GM23338 (cell line): ENCODE measurements around the gene PEAR1.

Source experiments
- CREB1 ChIP-seq: fragments of 250-450 bp; sonication (Bioruptor Pico); IDR thresholded peaks from 2 replicates; pipeline ENCODE4 v1.5.0; 2020; ENCODE audit warnings: low read depth, mild to moderate bottlenecking, moderate library complexity
- CTCF ChIP-seq, 2 experiments: fragments of 200-600 bp in 1 of 2; sonication (generic) in 1 of 2; conservative IDR thresholded peaks; 2 replicates each; pipeline versions ENCODE4 v1.5.1 to v1.6.1; 2016 to 2017; ENCODE audit warnings: antibody characterized with exemption in 2 of 2, low read depth in 2 of 2, mild to moderate bottlenecking in 2 of 2, moderate library complexity in 1 of 2
- EZH2 ChIP-seq: fragments of 200-600 bp; sonication (generic); IDR thresholded peaks from one replicate; pipeline ENCODE4 v1.8.0; 2017; ENCODE audit warnings: antibody characterized with exemption, mild to moderate bottlenecking, low read depth; ENCODE audit not compliant: unreplicated experiment
- EZH2phosphoT487 ChIP-seq: fragments of 200-600 bp; sonication (generic); IDR thresholded peaks from one replicate; pipeline ENCODE4 v1.8.1; 2018; ENCODE audit warnings: antibody characterized with exemption; ENCODE audit not compliant: unreplicated experiment
- JUNB ChIP-seq: IDR thresholded peaks from one replicate; pipeline ENCODE4 v1.6.1; 2016; ENCODE audit warnings: antibody characterized with exemption; ENCODE audit not compliant: unreplicated experiment
- POLR2AphosphoS5 ChIP-seq: IDR thresholded peaks from 2 replicates; pipeline ENCODE4 v1.6.1; 2016; ENCODE audit warnings: antibody characterized with exemption, low read depth
- STAT1 ChIP-seq: IDR thresholded peaks from one replicate; pipeline ENCODE4 v1.6.1; 2016; ENCODE audit warnings: antibody characterized with exemption; ENCODE audit not compliant: unreplicated experiment
- ZNF331 ChIP-seq: fragments of 250-450 bp; sonication (Bioruptor Pico); IDR thresholded peaks from 2 replicates; pipeline ENCODE4 v1.5.0; 2020; ENCODE audit warnings: low read depth, mild to moderate bottlenecking, moderate library complexity
- TF ChIP-seq, protein P1 (sequence below): IDR thresholded peaks from one replicate; pipeline ENCODE4 v1.6.1; 2018; ENCODE audit warnings: antibody characterized with exemption; ENCODE audit not compliant: unreplicated experiment
- TF ChIP-seq, protein P2 (sequence below): IDR thresholded peaks from 2 replicates; pipeline ENCODE4 v1.6.1; 2016; ENCODE audit warnings: antibody characterized with exemption
- TF ChIP-seq, protein P3 (sequence below): fragments of 250-450 bp; sonication (Bioruptor Pico); IDR thresholded peaks from 2 replicates; pipeline ENCODE4 v1.5.0; 2020; ENCODE audit warnings: mild to moderate bottlenecking, moderate library complexity

DNA sequence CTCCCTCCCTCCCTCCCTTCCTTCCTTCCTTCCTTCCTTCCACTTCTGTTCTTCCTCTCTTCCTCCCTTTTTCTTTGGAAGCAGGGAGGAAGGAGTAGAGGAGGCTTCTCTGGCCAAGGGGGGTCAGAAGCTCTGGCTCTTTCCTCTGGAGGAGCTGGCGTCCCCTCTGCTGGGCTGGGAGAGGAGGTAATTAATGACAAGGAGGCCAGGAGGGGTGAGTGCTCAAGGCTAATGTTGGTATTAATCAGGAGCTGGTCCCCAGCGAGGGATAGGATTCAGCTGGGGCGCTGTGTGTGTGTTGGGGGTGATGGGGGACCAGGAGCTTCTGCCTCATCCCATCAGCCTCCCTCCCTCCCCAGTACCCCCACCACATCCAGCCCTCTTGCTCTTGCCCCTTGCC lies 6.2 kb upstream of the PEAR1 start:
- TF ChIP-seq JUNB (no peak), CTCF (conservative IDR thresholded peaks at IDR 0.05; ENCODE audit: low read depth in 2 of 2) (no peak), POLR2AphosphoS5 (no peak), EZH2 (no peak), EZH2phosphoT487 (no peak), CREB1 (CRISPR knock-in tag) (no peak), ZNF331 (CRISPR knock-in tag) (no peak), STAT1 (no peak)
- TF ChIP-seq, protein P1, sequence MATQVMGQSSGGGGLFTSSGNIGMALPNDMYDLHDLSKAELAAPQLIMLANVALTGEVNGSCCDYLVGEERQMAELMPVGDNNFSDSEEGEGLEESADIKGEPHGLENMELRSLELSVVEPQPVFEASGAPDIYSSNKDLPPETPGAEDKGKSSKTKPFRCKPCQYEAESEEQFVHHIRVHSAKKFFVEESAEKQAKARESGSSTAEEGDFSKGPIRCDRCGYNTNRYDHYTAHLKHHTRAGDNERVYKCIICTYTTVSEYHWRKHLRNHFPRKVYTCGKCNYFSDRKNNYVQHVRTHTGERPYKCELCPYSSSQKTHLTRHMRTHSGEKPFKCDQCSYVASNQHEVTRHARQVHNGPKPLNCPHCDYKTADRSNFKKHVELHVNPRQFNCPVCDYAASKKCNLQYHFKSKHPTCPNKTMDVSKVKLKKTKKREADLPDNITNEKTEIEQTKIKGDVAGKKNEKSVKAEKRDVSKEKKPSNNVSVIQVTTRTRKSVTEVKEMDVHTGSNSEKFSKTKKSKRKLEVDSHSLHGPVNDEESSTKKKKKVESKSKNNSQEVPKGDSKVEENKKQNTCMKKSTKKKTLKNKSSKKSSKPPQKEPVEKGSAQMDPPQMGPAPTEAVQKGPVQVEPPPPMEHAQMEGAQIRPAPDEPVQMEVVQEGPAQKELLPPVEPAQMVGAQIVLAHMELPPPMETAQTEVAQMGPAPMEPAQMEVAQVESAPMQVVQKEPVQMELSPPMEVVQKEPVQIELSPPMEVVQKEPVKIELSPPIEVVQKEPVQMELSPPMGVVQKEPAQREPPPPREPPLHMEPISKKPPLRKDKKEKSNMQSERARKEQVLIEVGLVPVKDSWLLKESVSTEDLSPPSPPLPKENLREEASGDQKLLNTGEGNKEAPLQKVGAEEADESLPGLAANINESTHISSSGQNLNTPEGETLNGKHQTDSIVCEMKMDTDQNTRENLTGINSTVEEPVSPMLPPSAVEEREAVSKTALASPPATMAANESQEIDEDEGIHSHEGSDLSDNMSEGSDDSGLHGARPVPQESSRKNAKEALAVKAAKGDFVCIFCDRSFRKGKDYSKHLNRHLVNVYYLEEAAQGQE: no peak
- TF ChIP-seq, protein P2, sequence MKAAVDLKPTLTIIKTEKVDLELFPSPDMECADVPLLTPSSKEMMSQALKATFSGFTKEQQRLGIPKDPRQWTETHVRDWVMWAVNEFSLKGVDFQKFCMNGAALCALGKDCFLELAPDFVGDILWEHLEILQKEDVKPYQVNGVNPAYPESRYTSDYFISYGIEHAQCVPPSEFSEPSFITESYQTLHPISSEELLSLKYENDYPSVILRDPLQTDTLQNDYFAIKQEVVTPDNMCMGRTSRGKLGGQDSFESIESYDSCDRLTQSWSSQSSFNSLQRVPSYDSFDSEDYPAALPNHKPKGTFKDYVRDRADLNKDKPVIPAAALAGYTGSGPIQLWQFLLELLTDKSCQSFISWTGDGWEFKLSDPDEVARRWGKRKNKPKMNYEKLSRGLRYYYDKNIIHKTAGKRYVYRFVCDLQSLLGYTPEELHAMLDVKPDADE: no peak
- TF ChIP-seq, protein P3, sequence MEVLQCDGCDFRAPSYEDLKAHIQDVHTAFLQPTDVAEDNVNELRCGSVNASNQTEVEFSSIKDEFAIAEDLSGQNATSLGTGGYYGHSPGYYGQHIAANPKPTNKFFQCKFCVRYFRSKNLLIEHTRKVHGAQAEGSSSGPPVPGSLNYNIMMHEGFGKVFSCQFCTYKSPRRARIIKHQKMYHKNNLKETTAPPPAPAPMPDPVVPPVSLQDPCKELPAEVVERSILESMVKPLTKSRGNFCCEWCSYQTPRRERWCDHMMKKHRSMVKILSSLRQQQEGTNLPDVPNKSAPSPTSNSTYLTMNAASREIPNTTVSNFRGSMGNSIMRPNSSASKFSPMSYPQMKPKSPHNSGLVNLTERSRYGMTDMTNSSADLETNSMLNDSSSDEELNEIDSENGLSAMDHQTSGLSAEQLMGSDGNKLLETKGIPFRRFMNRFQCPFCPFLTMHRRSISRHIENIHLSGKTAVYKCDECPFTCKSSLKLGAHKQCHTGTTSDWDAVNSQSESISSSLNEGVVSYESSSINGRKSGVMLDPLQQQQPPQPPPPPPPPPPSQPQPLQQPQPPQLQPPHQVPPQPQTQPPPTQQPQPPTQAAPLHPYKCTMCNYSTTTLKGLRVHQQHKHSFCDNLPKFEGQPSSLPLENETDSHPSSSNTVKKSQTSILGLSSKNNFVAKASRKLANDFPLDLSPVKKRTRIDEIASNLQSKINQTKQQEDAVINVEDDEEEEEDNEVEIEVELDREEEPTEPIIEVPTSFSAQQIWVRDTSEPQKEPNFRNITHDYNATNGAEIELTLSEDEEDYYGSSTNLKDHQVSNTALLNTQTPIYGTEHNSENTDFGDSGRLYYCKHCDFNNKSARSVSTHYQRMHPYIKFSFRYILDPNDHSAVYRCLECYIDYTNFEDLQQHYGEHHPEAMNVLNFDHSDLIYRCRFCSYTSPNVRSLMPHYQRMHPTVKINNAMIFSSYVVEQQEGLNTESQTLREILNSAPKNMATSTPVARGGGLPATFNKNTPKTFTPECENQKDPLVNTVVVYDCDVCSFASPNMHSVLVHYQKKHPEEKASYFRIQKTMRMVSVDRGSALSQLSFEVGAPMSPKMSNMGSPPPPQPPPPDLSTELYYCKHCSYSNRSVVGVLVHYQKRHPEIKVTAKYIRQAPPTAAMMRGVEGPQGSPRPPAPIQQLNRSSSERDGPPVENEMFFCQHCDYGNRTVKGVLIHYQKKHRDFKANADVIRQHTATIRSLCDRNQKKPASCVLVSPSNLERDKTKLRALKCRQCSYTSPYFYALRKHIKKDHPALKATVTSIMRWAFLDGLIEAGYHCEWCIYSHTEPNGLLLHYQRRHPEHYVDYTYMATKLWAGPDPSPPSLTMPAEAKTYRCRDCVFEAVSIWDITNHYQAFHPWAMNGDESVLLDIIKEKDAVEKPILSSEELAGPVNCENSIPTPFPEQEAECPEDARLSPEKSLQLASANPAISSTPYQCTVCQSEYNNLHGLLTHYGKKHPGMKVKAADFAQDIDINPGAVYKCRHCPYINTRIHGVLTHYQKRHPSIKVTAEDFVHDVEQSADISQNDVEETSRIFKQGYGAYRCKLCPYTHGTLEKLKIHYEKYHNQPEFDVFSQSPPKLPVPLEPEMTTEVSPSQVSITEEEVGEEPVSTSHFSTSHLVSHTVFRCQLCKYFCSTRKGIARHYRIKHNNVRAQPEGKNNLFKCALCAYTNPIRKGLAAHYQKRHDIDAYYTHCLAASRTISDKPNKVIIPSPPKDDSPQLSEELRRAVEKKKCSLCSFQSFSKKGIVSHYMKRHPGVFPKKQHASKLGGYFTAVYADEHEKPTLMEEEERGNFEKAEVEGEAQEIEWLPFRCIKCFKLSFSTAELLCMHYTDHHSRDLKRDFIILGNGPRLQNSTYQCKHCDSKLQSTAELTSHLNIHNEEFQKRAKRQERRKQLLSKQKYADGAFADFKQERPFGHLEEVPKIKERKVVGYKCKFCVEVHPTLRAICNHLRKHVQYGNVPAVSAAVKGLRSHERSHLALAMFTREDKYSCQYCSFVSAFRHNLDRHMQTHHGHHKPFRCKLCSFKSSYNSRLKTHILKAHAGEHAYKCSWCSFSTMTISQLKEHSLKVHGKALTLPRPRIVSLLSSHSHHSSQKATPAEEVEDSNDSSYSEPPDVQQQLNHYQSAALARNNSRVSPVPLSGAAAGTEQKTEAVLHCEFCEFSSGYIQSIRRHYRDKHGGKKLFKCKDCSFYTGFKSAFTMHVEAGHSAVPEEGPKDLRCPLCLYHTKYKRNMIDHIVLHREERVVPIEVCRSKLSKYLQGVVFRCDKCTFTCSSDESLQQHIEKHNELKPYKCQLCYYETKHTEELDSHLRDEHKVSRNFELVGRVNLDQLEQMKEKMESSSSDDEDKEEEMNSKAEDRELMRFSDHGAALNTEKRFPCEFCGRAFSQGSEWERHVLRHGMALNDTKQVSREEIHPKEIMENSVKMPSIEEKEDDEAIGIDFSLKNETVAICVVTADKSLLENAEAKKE (CRISPR knock-in tag): no peak
